Astrocyte of the spinal cord (primary cell): ENCODE measurements around the gene NRBF2.

Source experiments
- DNase-seq: peaks from one replicate; pipeline ENCODE4 v3.0.0; 2011; ENCODE audit warnings: low read depth, low spot score
- H3K4me3 ChIP-seq: 2 replicates; pipeline ENCODE4 v1.5.1; 2011; ENCODE audit warnings: low read depth, mild to moderate bottlenecking, low read length, moderate library complexity
- in situ Hi-C: cut with HindIII; loops from 2 replicates; pipeline ENCODE4 v1.10.0; 2017; ENCODE audit warnings: low sequenced_read_pairs
- TF ChIP-seq, protein P1 (sequence below): IDR thresholded peaks from 2 replicates; pipeline ENCODE4 v1.5.1; 2012; ENCODE audit warnings: low read depth, mild to moderate bottlenecking, low read length, inconsistent platforms

The NRBF2 gene

DNA sequence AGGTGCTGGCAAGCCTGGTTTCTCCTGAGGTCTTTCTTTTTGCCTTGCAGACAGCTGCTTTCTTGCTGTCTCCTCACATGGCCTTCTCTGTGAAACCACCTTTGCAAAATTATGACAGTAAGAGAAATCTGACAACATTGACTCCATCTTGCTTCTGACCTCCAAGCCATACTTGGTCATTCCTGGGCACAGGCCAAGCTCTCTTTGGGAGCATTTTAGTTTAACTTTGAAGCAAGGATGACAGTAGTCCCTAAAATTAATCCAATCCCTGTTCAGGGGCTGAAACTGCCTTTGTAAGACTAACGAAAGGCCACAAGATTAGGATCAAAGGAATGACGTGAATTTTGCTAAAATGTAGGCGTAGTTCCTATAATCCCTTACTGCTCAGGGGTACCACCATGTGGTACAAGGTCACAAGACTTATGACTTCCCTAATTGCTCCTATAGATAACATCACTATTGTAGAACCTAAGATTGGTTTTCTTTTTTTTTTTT lies 25.1 kb upstream of the NRBF2 start:
- DNase-seq = no peak
- TF ChIP-seq, protein P1, sequence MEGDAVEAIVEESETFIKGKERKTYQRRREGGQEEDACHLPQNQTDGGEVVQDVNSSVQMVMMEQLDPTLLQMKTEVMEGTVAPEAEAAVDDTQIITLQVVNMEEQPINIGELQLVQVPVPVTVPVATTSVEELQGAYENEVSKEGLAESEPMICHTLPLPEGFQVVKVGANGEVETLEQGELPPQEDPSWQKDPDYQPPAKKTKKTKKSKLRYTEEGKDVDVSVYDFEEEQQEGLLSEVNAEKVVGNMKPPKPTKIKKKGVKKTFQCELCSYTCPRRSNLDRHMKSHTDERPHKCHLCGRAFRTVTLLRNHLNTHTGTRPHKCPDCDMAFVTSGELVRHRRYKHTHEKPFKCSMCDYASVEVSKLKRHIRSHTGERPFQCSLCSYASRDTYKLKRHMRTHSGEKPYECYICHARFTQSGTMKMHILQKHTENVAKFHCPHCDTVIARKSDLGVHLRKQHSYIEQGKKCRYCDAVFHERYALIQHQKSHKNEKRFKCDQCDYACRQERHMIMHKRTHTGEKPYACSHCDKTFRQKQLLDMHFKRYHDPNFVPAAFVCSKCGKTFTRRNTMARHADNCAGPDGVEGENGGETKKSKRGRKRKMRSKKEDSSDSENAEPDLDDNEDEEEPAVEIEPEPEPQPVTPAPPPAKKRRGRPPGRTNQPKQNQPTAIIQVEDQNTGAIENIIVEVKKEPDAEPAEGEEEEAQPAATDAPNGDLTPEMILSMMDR = no peak
- in situ Hi-C loops = no loop called here
- no peak overlapping the region for H3K4me3 ChIP-seq

DNA sequence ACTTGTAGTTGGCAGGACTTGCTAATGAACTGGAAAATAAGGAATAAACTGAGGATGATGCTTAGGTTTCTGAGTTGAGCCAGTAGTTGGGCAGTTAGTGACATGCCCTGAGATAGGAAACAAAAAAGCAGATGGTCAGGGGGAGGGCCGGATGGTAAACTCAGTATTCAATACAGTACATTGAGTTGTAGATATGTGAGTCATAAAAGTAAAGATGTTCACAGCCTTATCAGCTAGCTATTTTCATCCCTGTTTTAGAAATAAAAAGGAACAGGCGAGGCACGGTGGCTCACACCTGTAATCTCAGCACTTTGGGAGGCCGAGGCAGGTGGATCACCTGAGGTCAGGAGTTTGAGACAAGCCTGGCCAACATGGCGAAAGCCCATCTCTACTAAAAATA lies 22.2 kb upstream of the NRBF2 start:
- H3K4me3 ChIP-seq = no peak overlapping the region
- DNase-seq = no peak
- TF ChIP-seq, protein P1 = no peak
- in situ Hi-C loops = no loop called here

DNA sequence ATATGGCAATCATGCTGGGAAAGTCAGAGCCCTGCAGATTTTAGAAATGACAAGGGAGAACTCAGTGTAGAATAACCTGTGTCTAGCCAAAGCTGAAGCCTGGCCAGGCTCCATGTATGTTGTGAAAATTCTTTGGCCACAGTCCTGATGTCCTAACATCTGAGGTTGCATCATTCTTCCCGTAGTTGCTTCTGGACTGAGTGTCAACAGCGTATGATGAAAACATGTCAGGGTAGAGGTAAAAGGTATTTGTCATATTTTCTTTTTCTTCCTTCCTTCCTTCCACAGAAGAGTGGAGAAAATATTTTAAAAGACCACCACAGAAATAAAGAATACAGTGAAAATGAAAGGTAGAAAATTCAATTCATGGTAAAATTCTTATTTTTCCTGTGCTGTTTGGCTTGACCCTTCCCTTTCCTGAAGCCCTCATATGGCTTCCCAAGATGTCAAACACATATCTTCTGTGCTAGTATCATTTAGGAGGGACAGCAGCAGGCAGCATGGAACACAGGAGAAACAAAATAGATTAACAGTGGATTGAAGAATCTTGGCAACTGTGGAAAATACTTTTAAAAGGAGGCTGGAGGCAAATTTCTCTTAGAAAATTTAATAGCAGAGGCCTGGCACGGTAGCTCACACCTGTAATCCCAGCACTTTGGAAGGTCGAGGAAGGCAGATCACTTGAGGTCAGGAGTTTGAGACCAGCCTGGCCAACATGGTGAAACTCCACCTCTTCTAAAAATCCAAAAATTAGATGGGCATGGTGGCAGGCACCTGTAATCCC lies 18.9 kb upstream of the NRBF2 start:
- TF ChIP-seq, protein P1 = no peak
- DNase-seq = peak; percentile 83
- in situ Hi-C loops = no loop called here
- no peak overlapping the region for H3K4me3 ChIP-seq

DNA sequence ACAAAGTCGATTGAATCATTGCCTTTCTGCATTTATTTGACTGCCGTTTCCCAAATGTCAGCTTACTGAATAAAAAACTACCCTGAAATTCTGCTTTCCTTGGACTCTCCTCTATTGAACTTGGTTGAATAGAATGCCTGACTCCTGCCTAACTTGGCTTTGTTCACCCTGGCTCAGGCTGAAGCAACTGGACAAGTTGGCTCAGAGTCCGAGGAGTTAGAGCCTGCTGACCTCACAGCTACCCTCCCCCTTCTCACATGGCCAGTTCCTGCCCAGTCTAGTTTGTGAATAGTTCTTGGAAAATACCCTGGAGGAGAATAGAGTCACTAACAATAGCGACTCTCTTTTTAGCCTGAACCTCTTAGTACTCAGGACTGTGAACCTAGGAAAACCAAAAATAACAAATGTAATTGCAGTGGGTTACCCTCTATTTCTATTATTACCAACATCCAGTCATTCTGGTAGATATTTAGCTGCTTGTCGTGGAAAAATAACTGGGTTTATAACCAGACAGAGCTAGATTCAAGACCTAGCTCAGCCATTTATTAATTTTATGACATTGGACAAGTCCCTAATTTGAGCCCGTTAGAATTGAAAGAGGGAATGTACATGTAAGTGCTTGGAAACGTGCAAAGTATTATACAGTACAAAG lies 17.3 kb upstream of the NRBF2 start:
- TF ChIP-seq, protein P1 = no peak
- in situ Hi-C loops = no loop called here
- peak; percentile 83 for DNase-seq
- no peak overlapping the region for H3K4me3 ChIP-seq

DNA sequence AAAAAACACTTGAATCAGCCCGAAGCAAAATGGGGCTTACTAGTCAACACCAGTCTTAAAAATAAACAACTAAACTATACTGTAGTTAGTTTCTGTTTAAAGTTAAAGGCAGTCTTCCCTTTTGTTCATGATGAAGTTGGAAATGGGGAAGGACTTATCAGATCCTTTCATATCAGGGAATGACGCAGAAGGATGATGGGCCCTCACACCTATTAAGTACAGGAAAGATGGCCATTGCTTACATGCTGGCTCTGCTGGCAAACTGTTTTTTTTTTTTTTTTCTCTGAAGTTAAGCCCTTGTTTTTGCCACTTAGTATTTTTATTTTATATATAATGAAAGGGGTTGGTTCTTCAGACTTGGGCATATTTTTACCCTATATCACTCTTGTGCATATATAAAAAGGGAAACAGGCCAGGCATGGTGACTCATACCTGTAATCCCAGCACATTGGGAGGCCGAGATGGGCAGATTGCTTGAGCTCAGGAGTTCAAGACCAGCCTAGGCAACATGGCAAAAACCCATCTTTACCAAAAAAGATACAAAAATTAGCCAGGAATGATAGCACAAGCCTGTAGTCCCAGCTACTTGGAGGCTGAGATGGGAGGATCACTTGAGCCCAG lies 16.6 kb upstream of the NRBF2 start:
- no peak for DNase-seq
- TF ChIP-seq, protein P1 = no peak
- in situ Hi-C loops = no loop called here
- no peak overlapping the region for H3K4me3 ChIP-seq

DNA sequence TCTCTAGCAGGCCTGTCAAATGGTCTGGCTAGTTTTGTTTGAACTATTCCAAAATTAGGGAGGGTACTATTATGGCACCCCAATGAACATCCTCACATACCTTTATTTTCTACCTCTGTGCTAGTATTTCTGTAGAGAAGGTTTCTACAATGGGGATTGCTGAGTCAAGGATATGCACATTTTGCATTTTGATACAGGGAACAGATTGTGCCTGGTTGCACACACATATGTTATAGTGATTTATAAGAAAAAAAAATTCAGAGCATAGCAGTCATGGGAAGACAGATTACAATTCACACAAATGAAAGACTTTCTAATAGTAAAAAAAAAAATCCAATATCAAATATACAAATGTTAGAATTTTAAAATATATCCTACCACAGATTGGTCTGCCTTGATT lies 14.1 kb upstream of the NRBF2 start:
- TF ChIP-seq, protein P1 = no peak
- DNase-seq = no peak
- H3K4me3 ChIP-seq = no peak overlapping the region
- in situ Hi-C loops = no loop called here
